ENCODE data around the gene YDJC.
"Not testable (repeated sequence)": the region's sequence is repeated elsewhere in the genome, so short reads cannot be mapped to it uniquely, and the experiment has no call there.

Gene YDJC

GRCh38 chr22:21629255-21630149, at the start of gene YDJC:
Gene YDJC (minus strand): TSS chr22:21630022. CDS start chr22:21630014, 8 bp downstream.
- peak; percentile 98 for DNase-seq (ENCODE audit: low spot score)

GRCh38 chr22:21679383-21679782, 49.6 kb upstream of the YDJC start:
- DNase-seq (ENCODE audit: low spot score) = no peak

GRCh38 chr22:21678842-21679241, 49.0 kb upstream of the YDJC start:
- not testable (repeated sequence) for DNase-seq (ENCODE audit: low spot score)

GRCh38 chr22:21677606-21678443, 48.0 kb upstream of the YDJC start:
- DNase-seq (ENCODE audit: low spot score) = no peak

GRCh38 chr22:21674638-21675245, 44.9 kb upstream of the YDJC start:
- DNase-seq (ENCODE audit: low spot score) = no peak

- DNase-seq (ENCODE audit: low spot score) = peak; percentile 75
Observed at GRCh38 chr22:21673534-21674321, 43.9 kb upstream of the YDJC start.

- no peak for DNase-seq (ENCODE audit: low spot score)
Observed at GRCh38 chr22:21672107-21672629, 42.3 kb upstream of the YDJC start.

- DNase-seq (ENCODE audit: low spot score) = no peak
Observed at GRCh38 chr22:21669026-21669425, 39.2 kb upstream of the YDJC start.

- DNase-seq (ENCODE audit: low spot score) = peak; percentile 25
Observed at GRCh38 chr22:21666786-21667185, 37.0 kb upstream of the YDJC start.

GRCh38 chr22:21665047-21665851, 35.4 kb upstream of the YDJC start:
- no peak for DNase-seq (ENCODE audit: low spot score)

GRCh38 chr22:21663738-21664137, 33.9 kb upstream of the YDJC start:
- no peak for DNase-seq (ENCODE audit: low spot score)

GRCh38 chr22:21661991-21662390, 32.2 kb upstream of the YDJC start:
- DNase-seq (ENCODE audit: low spot score) = no peak

- no peak for DNase-seq (ENCODE audit: low spot score)
Observed at GRCh38 chr22:21660904-21661303, 31.1 kb upstream of the YDJC start.

- DNase-seq (ENCODE audit: low spot score) = no peak
Observed at GRCh38 chr22:21659864-21660525, 30.2 kb upstream of the YDJC start.

- DNase-seq (ENCODE audit: low spot score) = peak; percentile 96
Observed at GRCh38 chr22:21657360-21658032, 27.7 kb upstream of the YDJC start.

GRCh38 chr22:21657020-21657359, 27.2 kb upstream of the YDJC start:
- no peak for DNase-seq (ENCODE audit: low spot score)

GRCh38 chr22:21652547-21653545, 23.0 kb upstream of the YDJC start:
- DNase-seq (ENCODE audit: low spot score) = no peak

GRCh38 chr22:21652010-21652546, 22.3 kb upstream of the YDJC start:
- peak; percentile 94 for DNase-seq (ENCODE audit: low spot score)
